Measurements from ENCODE around the gene TMEM39A. TPM values are rescaled to one million over a fixed set of nuclear protein-coding genes. Genes with fewer than 3 reads are reported as not detected.

Gene TMEM39A
- total RNA-seq, 6 experiments from 2014 or later = 14.9 to 34.6 (median 20.9) TPM

DNA sequence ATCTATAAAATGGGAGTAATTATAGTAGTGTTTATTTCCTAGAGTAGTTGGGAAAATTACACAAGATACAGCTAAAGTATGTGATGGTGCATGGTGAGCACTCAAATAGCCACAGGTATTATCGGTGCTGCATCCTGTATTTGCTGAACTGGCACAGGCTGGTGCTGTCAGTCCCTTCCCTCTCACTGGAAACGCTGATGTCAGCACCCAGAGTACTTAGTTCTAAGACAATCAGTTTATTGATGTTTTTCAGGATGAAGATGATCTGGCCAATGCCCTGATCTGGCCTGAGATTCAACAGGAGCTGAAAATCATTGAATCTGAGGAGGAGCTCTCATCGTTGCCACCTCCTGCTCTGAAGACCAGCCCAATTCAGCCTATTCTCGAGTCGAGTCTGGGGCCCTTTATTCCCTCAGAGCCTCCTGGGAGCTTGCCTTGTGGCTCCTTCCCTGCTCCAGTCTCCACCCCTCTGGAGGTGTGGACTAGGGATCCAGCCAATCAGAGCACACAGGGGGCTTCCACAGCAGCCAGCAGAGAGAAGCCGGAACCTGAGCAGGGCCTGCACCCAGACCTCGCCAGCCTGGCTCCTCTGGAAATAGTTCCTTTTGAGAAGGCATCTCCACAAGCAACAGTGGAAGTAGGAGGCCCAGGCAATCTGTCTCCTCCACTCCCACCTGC is 49.7 kb downstream of the TMEM39A start:
- no CpG with 5 or more reads among the region's 7 CpGs for WGBS (ENCODE audit: insufficient coverage, low coverage, low lambda C conversion rate, missing lambda C conversion rate)
- TF ChIP-seq, protein P1, sequence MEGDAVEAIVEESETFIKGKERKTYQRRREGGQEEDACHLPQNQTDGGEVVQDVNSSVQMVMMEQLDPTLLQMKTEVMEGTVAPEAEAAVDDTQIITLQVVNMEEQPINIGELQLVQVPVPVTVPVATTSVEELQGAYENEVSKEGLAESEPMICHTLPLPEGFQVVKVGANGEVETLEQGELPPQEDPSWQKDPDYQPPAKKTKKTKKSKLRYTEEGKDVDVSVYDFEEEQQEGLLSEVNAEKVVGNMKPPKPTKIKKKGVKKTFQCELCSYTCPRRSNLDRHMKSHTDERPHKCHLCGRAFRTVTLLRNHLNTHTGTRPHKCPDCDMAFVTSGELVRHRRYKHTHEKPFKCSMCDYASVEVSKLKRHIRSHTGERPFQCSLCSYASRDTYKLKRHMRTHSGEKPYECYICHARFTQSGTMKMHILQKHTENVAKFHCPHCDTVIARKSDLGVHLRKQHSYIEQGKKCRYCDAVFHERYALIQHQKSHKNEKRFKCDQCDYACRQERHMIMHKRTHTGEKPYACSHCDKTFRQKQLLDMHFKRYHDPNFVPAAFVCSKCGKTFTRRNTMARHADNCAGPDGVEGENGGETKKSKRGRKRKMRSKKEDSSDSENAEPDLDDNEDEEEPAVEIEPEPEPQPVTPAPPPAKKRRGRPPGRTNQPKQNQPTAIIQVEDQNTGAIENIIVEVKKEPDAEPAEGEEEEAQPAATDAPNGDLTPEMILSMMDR (IDR thresholded peaks at IDR 0.05) = no peak
- TF ChIP-seq POLR2A (IDR thresholded peaks at IDR 0.05) = no peak
- Histone ChIP-seq H3K4me3 (no peak overlapping the region), H3K27me3 (no peaks in the 10 kb centered on the region), H3K9me3 (no peaks in the 10 kb centered on the region), H3K27ac (no peak overlapping the region), H3K4me1 (no peaks in the 10 kb centered on the region), H3K36me3 (no peaks in the 10 kb centered on the region)
- peak in 1 of 4 donors; percentile 23 for ATAC-seq
- intact Hi-C loops (cut with DNase I) = no loop called here
- no peak for DNase-seq

DNA sequence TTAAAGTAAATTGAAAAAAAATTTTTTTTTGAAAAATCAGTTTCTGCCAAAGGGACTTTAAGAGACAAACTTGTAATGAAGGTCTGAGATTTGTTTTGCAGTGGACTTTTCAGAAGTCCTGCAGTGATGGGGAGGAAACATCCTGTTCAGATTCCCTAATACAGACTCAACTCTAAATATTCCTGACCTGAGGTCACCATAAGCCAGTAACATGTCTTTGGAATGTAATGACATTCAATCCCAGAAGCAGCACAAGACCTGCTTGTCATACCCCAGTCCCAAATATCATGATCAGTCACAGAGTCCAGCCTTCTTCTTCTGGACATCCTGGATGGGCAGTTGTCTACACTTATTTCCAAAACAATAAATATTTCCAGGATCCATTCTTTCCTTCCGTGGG is 53.6 kb downstream of the TMEM39A start:
- Histone ChIP-seq H3K4me1 (no peaks in the 10 kb centered on the region), H3K9me3 (no peaks in the 10 kb centered on the region), H3K27me3 (no peaks in the 10 kb centered on the region), H3K4me3 (no peak overlapping the region), H3K36me3 (no peaks in the 10 kb centered on the region), H3K27ac (no peak overlapping the region)
- ATAC-seq (no peak), DNase-seq (no peak)
- intact Hi-C loops (cut with DNase I) = no loop called here
- 56% methylated on average over 1 of the region's 1 CpG for WGBS (ENCODE audit: insufficient coverage, low coverage, low lambda C conversion rate, missing lambda C conversion rate)
- no peak for TF ChIP-seq POLR2A (IDR thresholded peaks at IDR 0.05)
- TF ChIP-seq, protein P1 (IDR thresholded peaks at IDR 0.05) = no peak

DNA sequence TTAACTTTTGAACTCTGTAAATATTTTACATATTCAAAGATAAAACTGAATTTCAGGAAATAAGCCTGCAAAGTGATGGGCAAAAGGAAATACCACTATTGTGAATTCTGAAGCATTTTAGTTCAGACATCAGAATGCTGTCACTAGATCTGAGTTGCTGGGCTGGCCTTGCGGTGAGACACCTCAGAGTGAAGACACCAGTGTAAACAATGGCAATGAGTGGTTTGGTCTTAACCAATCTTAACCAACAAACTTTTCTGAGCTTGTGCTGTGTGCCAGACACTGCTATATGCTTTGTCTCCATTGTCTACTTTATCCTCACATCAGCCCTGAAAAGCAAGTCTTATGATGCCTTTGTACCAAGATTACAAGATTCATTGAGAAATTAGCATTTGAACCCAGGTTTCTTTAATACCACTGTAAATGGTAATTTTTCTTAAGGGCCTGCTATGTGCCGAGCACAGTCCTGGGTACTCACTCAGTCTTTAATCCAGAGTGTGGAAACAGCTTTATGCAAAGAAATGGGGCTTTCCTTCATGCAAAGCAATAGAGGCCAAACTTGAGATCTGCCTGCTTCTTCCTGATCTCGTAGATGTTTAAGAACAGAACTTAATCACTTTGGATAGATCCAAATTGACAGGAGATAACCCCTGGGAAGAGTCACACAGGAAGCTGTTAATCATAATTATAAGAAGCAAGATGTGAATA is 55.0 kb downstream of the TMEM39A start:
- TF ChIP-seq, protein P1 (IDR thresholded peaks at IDR 0.05) = no peak
- TF ChIP-seq POLR2A (IDR thresholded peaks at IDR 0.05) = no peak
- intact Hi-C loops (cut with DNase I) = no loop called here
- 76% methylated on average over 3 of the region's 3 CpGs for WGBS (ENCODE audit: insufficient coverage, low coverage, low lambda C conversion rate, missing lambda C conversion rate)
- no peaks in the 10 kb centered on the region for H3K36me3 ChIP-seq
- no peak overlapping the region for H3K27ac ChIP-seq
- no peaks in the 10 kb centered on the region for H3K9me3 ChIP-seq
- no peak for DNase-seq
- no peaks in the 10 kb centered on the region for H3K4me1 ChIP-seq
- H3K27me3 ChIP-seq = no peaks in the 10 kb centered on the region
- H3K4me3 ChIP-seq = no peak overlapping the region
- no peak for ATAC-seq

DNA sequence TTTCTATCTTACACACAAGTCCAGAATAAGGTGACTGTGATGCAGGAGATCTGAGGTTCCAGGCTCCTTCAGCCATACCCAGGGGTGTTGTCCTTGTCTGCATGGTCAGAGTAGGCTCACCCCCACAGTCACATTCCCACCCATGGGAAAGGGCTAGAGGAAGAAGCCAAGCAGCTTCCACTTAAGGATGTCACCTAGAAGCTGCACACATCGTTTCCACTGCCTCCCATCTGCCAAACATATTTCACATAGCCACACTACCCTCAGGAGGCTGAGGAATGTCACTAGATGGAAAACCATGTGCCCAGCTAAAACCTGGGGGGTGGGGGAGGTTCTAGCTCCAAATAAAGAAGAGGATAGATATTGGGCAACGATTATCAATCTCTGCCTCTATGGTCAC is 58.1 kb downstream of the TMEM39A start:
- H3K36me3 ChIP-seq = no peaks in the 10 kb centered on the region
- ATAC-seq (no peak), DNase-seq (no peak)
- H3K4me3 ChIP-seq = no peak overlapping the region
- intact Hi-C loops (cut with DNase I) = no loop called here
- H3K27ac ChIP-seq = no peak overlapping the region
- no peaks in the 10 kb centered on the region for H3K9me3 ChIP-seq
- no peaks in the 10 kb centered on the region for H3K4me1 ChIP-seq
- no peaks in the 10 kb centered on the region for H3K27me3 ChIP-seq
- no peak for TF ChIP-seq POLR2A (IDR thresholded peaks at IDR 0.05)
- TF ChIP-seq, protein P1 (IDR thresholded peaks at IDR 0.05) = no peak
- WGBS (ENCODE audit: insufficient coverage, low coverage, low lambda C conversion rate, missing lambda C conversion rate) = 67% methylated on average over 1 of the region's 2 CpGs
